GM13976 (cell line): Measurements from ENCODE around the gene GNG13.

Experiments
- DNase-seq: peaks from one replicate; pipeline ENCODE4 v3.0.0; 2012; ENCODE audit warnings: low spot score
- CTCF ChIP-seq: IDR thresholded peaks from 2 replicates; pipeline ENCODE4 v1.5.1; 2012; ENCODE audit warnings: borderline replicate concordance, mild to moderate bottlenecking; ENCODE audit not compliant: insufficient read depth; ENCODE audit errors: extremely low read depth, missing control alignments, control extremely low read depth
- in situ Hi-C: fragments of 300-500 bp; cut with MboI; formaldehyde crosslinking; loops from one replicate; pipeline ENCODE4 v1.12.0; 2022; ENCODE audit warnings: low sequenced_read_pairs, mixed read lengths, inconsistent platforms; ENCODE audit not compliant: unreplicated experiment

GNG13 gene

GRCh38 chr16:788399-789126, 12.0 kb downstream of the GNG13 start, which contains the start of gene CHTF18:
TSS of gene CHTF18 (plus strand) at chr16:788620. CDS start at chr16:788685, 65 bp downstream.
- TF ChIP-seq CTCF: no peak
- peak; percentile 100 for DNase-seq
- in situ Hi-C loops: no loop called here

GRCh38 chr16:787978-788398, 12.5 kb downstream of the GNG13 start, which contains the start of gene RPUSD1:
TSS of gene RPUSD1 (minus strand) at chr16:788381. CDS start at chr16:787737, 644 bp downstream.
- in situ Hi-C loops: no loop called here
- no peak for TF ChIP-seq CTCF
- no peak for DNase-seq

- DNase-seq: no peak
- in situ Hi-C loops: no loop called here
These were observed 13.1 kb downstream of the GNG13 start for GRCh38 chr16:787321-787966.

GRCh38 chr16:785563-786535, 14.7 kb downstream of the GNG13 start:
- DNase-seq: peak; percentile 84
- peak; percentile 90 for TF ChIP-seq CTCF
- in situ Hi-C loops: no loop called here

More at GRCh38 chr16:787321-787966, 13.1 kb downstream of the GNG13 start:
- no peak for TF ChIP-seq CTCF

GRCh38 chr16:784431-784830, 16.1 kb downstream of the GNG13 start:
- DNase-seq: no peak
- TF ChIP-seq CTCF: no peak
- in situ Hi-C loops: loop anchor here (5.0 kb wide), 1 partner anchor 72 kb away; no protein-coding TSS in a partner anchor

- in situ Hi-C loops: loop anchor here (5.0 kb wide), 1 partner anchor 71 kb away; no protein-coding TSS in a partner anchor
- DNase-seq: no peak
- TF ChIP-seq CTCF: no peak
These were observed 17.0 kb downstream of the GNG13 start for GRCh38 chr16:783404-784161.
